HepG2 (cell line): ENCODE data around the gene CD79A. TPM values are rescaled to one million over a fixed set of nuclear protein-coding genes. Genes with fewer than 3 reads are reported as not detected.

Experiments used
- ATAC-seq: fragments of 200-7000 bp; cut with Tn5 transposase; 3 replicates; pipeline ENCODE4 v1.9.1; 2020; ENCODE audit warnings: mild to moderate bottlenecking, moderate library complexity
- BruUV-seq: library from RNA; stranded (reverse); fragments of 400-500 nt; replicated peaks from 2 replicates; lab custom pipeline; 2021; lab: Mats Ljungman, UMichigan
- CTCF ChIA-PET: fragments of 300-600 bp; formaldehyde crosslinking; extraction: SDS; loops from one replicate; lab custom pipeline; 2021; ENCODE audit warnings: low total read pairs, inconsistent platforms, low intra/inter-chr PET ratio; lab: Yijun Ruan, JAX
- POLR2A ChIA-PET: fragments of 350-600 bp; sonication (Branson Sonifier 250); formaldehyde crosslinking; loops from one replicate; lab custom pipeline; 2020; ENCODE audit warnings: antibody characterized with exemption, inconsistent platforms; lab: Yijun Ruan, JAX
- DNase-seq: peaks from one replicate; pipeline ENCODE4 v3.0.0-alpha.2; 2015; ENCODE audit warnings: low spot score
- FAIRE-seq: peaks from 3 replicates; lab custom pipeline; 2011; peaks lifted over from hg19 to GRCh38; lab: Jason Lieb, UNC
- H2AFZ ChIP-seq: one replicate; pipeline ENCODE4 v1.6.1; 2011; ENCODE audit warnings: low read length, inconsistent platforms
- H3K27ac ChIP-seq: fragments of 300-600 bp; 3 replicates; pipeline ENCODE4 v1.8.0; 2011; ENCODE audit warnings: mixed run types, mild to moderate bottlenecking, mixed read lengths, low read length, inconsistent platforms; ENCODE audit not compliant: insufficient read depth; ENCODE audit errors: extremely low read length
- H3K27me3 ChIP-seq, 2 experiments: fragments of 200-600 bp in 1 of 2; 2 replicates in 1 of 2; 3 replicates in 1 of 2; pipeline versions ENCODE4 v1.6.0 to v1.8.0; 2011; ENCODE audit warnings: low read length in 2 of 2, mild to moderate bottlenecking in 2 of 2, moderate library complexity in 2 of 2, inconsistent platforms in 1 of 2; ENCODE audit not compliant: insufficient read depth in 2 of 2, control insufficient read depth in 1 of 2
- H3K36me3 ChIP-seq, 2 experiments: fragments of 200-600 bp in 1 of 2; replicated peaks in 1 of 2; 2 replicates in 1 of 2; 3 replicates in 1 of 2; pipeline versions ENCODE4 v1.5.1 to v1.8.0; 2011; ENCODE audit warnings: low read length in 2 of 2, inconsistent platforms in 1 of 2; ENCODE audit not compliant: insufficient read depth in 2 of 2, control insufficient read depth in 1 of 2
- H3K4me1 ChIP-seq: 2 replicates; pipeline ENCODE4 v1.5.1; 2012; ENCODE audit warnings: low read length, inconsistent platforms; ENCODE audit not compliant: insufficient read depth
- H3K4me2 ChIP-seq: 2 replicates; pipeline ENCODE4 v1.6.0; 2011; ENCODE audit warnings: low read depth, low read length, inconsistent platforms
- H3K4me3 ChIP-seq, 3 experiments: fragments of 200-600 bp in 1 of 3; sonication (generic), shearing (Covaris generic) in 1 of 3; replicated peaks in 1 of 3; 2 replicates each; pipeline ENCODE4 v1.5.1; 2011 to 2016; ENCODE audit warnings: low read length in 3 of 3, inconsistent platforms in 2 of 3, low read depth in 2 of 3, mild to moderate bottlenecking in 2 of 3, control low read depth in 1 of 3, mixed read lengths in 1 of 3; ENCODE audit not compliant: insufficient read depth in 1 of 3
- H3K79me2 ChIP-seq: one replicate; pipeline ENCODE4 v1.6.1; 2011; ENCODE audit warnings: low read length, inconsistent platforms; ENCODE audit not compliant: insufficient read depth
- H3K9ac ChIP-seq: 2 replicates; pipeline ENCODE4 v1.6.0; 2011; ENCODE audit warnings: mild to moderate bottlenecking, low read depth, low read length, inconsistent platforms; ENCODE audit not compliant: insufficient read depth
- H3K9me3 ChIP-seq: 2 replicates; pipeline ENCODE4 v1.5.1; 2012; ENCODE audit warnings: mild to moderate bottlenecking, low read length
- H4K20me1 ChIP-seq: 2 replicates; pipeline ENCODE4 v1.6.0; 2011; ENCODE audit warnings: inconsistent platforms, mild to moderate bottlenecking, low read length, moderate library complexity; ENCODE audit not compliant: insufficient read depth
- CHCHD3 ChIP-seq: sonication (generic); formaldehyde crosslinking; IDR thresholded peaks from 2 replicates; pipeline ENCODE4 v1.8.0; 2022; ENCODE audit warnings: mild to moderate bottlenecking, missing genetic modification reagents, moderate library complexity
- JARID2 ChIP-seq: sonication (generic); formaldehyde crosslinking; IDR thresholded peaks from 2 replicates; pipeline ENCODE4 v1.8.1; 2023; ENCODE audit warnings: missing genetic modification reagents, inconsistent platforms; ENCODE audit not compliant: insufficient replicate concordance
- JUN ChIP-seq: sonication (generic); formaldehyde crosslinking; IDR thresholded peaks from 2 replicates; pipeline ENCODE4 v1.4.0; 2020; ENCODE audit warnings: mild to moderate bottlenecking, missing genetic modification reagents
- NR2F2 ChIP-seq: IDR thresholded peaks from 2 replicates; pipeline ENCODE4 v1.6.1; 2012; ENCODE audit warnings: low read depth, inconsistent platforms, borderline replicate concordance
- SIX1 ChIP-seq: sonication (generic); formaldehyde crosslinking; IDR thresholded peaks from 2 replicates; pipeline ENCODE4 v1.4.0; 2020; ENCODE audit warnings: missing genetic modification reagents, borderline replicate concordance
- SIX4 ChIP-seq: sonication (generic); formaldehyde crosslinking; IDR thresholded peaks from 2 replicates; pipeline ENCODE4 v1.4.0; 2020; ENCODE audit warnings: missing genetic modification reagents
- ZNF121 ChIP-seq: sonication (generic); formaldehyde crosslinking; IDR thresholded peaks from 2 replicates; pipeline ENCODE4 v1.5.0; 2020; ENCODE audit warnings: mild to moderate bottlenecking, missing genetic modification reagents
- ZNF160 ChIP-seq: sonication (generic); formaldehyde crosslinking; IDR thresholded peaks from 2 replicates; pipeline ENCODE4 v1.8.0; 2022; ENCODE audit warnings: mild to moderate bottlenecking, inconsistent platforms, missing genetic modification reagents
- ZNF225 ChIP-seq: sonication (generic); formaldehyde crosslinking; IDR thresholded peaks from 2 replicates; pipeline ENCODE4 v1.4.0; 2020; ENCODE audit warnings: mild to moderate bottlenecking, missing genetic modification reagents
- ZNF652 ChIP-seq: IDR thresholded peaks from 2 replicates; pipeline ENCODE4 v1.6.1; 2016; ENCODE audit warnings: low read depth, borderline replicate concordance
- ZNF773 ChIP-seq: sonication (generic); formaldehyde crosslinking; IDR thresholded peaks from 2 replicates; pipeline ENCODE4 v1.4.0; 2020; ENCODE audit warnings: missing genetic modification reagents, borderline replicate concordance
- WGBS: methylation state at CpG from one replicate; pipeline ENCODE4 v1.1.6; 2017; ENCODE audit warnings: low lambda C conversion rate; 5-methylcytosine and 5-hydroxymethylcytosine counted together
- in situ Hi-C: cut with HindIII; loops from 2 replicates; pipeline ENCODE4 v1.10.0; 2017; ENCODE audit warnings: low pct_unique_long_range_greater_than_20kb; ENCODE audit not compliant: extremely low pct_ligation_motif_present
- intact Hi-C: fragments of 100-400 bp; cut with micrococcal nuclease; formaldehyde crosslinking; loops from one replicate; pipeline ENCODE4 v1.10.0; 2022; ENCODE audit not compliant: unreplicated experiment
- polyA plus RNA-seq, 8 experiments: library from polyadenylated mRNA; depleted of rRNA in 3 of 8; stranded (reverse) in 7 of 8; unstranded in 1 of 8; fragments of >200 nt; fragmentation: Illumina TruSeq in 4 of 8; extraction: Trizol in 4 of 8; gene quantifications; 2 replicates each; pipeline versions ENCODE4 v1.2.1 to v1.2.3, GENCODE V29; 2011 to 2016; ENCODE audit warnings: low read depth in 4 of 8, missing spikeins in 1 of 8, mixed read lengths in 1 of 8; ENCODE audit not compliant: insufficient read depth in 1 of 8
- total RNA-seq, 5 experiments: library from RNA; depleted of rRNA; stranded (reverse); fragments of >200 nt; fragmentation: Illumina TruSeq; extraction: Trizol; gene quantifications; 2 replicates each; pipeline ENCODE4 v1.2.3, GENCODE V29; 2016; ENCODE audit warnings: low read depth in 1 of 5
- TF ChIP-seq, protein P1 (sequence below): sonication (generic); formaldehyde crosslinking; IDR thresholded peaks from 2 replicates; pipeline ENCODE4 v1.9.0; 2021; ENCODE audit warnings: missing genetic modification reagents, borderline replicate concordance
- TF ChIP-seq, protein P2 (sequence below): sonication (generic); formaldehyde crosslinking; IDR thresholded peaks from 2 replicates; pipeline ENCODE4 v1.8.0; 2022; ENCODE audit warnings: mild to moderate bottlenecking, missing genetic modification reagents, moderate library complexity
- TF ChIP-seq, protein P3 (sequence below): sonication (generic); formaldehyde crosslinking; IDR thresholded peaks from 2 replicates; pipeline ENCODE4 v1.4.0; 2020; ENCODE audit warnings: missing genetic modification reagents

The CD79A gene
- total and polyA plus RNA-seq, 2 of the 13 experiments (the other 11 are each of a cell fraction or from before 2014, with no cell fraction given), result 0.24 to 0.33 TPM

GRCh38 chr19:41868989-41869300 is 8.1 kb upstream of the CD79A start:
- ATAC-seq (no peak), DNase-seq (no peak), FAIRE-seq (no peak)
- ChIA-PET CTCF (no interaction called here), POLR2A (interaction anchor here (6.9 kb wide), 1 partner anchor 9 kb away, joined by 72 read pairs; the partner anchor contains the start of gene RPS19)
- Histone ChIP-seq H3K27ac (no peak overlapping the region), H3K4me2 (no peak overlapping the region), H4K20me1 (peaks cover 82% of the 10 kb centered on the region), H3K27me3 (no peaks in the 10 kb centered on the region), H2AFZ (no peak overlapping the region), H3K4me3 (no peak overlapping the region), H3K9ac (no peak overlapping the region), H3K36me3 (peaks cover 28 to 69% of the 10 kb centered on the region in 2 experiments), H3K9me3 (no peaks in the 10 kb centered on the region), H3K79me2 (peaks cover 31% of the 10 kb centered on the region), H3K4me1 (peaks cover 61% of the 10 kb centered on the region)
- intact Hi-C loops, result no loop called here
- TF ChIP-seq, protein P1, sequence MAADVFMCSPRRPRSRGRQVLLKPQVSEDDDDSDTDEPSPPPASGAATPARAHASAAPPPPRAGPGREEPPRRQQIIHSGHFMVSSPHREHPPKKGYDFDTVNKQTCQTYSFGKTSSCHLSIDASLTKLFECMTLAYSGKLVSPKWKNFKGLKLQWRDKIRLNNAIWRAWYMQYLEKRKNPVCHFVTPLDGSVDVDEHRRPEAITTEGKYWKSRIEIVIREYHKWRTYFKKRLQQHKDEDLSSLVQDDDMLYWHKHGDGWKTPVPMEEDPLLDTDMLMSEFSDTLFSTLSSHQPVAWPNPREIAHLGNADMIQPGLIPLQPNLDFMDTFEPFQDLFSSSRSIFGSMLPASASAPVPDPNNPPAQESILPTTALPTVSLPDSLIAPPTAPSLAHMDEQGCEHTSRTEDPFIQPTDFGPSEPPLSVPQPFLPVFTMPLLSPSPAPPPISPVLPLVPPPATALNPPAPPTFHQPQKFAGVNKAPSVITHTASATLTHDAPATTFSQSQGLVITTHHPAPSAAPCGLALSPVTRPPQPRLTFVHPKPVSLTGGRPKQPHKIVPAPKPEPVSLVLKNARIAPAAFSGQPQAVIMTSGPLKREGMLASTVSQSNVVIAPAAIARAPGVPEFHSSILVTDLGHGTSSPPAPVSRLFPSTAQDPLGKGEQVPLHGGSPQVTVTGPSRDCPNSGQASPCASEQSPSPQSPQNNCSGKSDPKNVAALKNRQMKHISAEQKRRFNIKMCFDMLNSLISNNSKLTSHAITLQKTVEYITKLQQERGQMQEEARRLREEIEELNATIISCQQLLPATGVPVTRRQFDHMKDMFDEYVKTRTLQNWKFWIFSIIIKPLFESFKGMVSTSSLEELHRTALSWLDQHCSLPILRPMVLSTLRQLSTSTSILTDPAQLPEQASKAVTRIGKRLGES (CRISPR knock-in tag), result no peak
- TF ChIP-seq ZNF121 (no peak), NR2F2 (no peak), JARID2 (CRISPR knock-in tag) (no peak), JUN (CRISPR knock-in tag) (no peak), ZNF652 (CRISPR knock-in tag) (no peak), SIX1 (no peak), ZNF225 (CRISPR knock-in tag) (no peak), CHCHD3 (CRISPR knock-in tag) (no peak), ZNF160 (CRISPR knock-in tag) (no peak), SIX4 (no peak), ZNF773 (CRISPR knock-in tag) (no peak)
- TF ChIP-seq, protein P2, sequence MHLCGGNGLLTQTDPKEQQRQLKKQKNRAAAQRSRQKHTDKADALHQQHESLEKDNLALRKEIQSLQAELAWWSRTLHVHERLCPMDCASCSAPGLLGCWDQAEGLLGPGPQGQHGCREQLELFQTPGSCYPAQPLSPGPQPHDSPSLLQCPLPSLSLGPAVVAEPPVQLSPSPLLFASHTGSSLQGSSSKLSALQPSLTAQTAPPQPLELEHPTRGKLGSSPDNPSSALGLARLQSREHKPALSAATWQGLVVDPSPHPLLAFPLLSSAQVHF, result no peak
- TF ChIP-seq, protein P3, sequence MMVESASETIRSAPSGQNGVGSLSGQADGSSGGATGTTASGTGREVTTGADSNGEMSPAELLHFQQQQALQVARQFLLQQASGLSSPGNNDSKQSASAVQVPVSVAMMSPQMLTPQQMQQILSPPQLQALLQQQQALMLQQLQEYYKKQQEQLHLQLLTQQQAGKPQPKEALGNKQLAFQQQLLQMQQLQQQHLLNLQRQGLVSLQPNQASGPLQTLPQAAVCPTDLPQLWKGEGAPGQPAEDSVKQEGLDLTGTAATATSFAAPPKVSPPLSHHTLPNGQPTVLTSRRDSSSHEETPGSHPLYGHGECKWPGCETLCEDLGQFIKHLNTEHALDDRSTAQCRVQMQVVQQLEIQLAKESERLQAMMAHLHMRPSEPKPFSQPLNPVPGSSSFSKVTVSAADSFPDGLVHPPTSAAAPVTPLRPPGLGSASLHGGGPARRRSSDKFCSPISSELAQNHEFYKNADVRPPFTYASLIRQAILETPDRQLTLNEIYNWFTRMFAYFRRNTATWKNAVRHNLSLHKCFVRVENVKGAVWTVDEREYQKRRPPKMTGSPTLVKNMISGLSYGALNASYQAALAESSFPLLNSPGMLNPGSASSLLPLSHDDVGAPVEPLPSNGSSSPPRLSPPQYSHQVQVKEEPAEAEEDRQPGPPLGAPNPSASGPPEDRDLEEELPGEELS (CRISPR knock-in tag), result no peak
- BruUV-seq, result no TSS peak
- in situ Hi-C loops, result no loop called here
- 93% methylated on average over 12 of the region's 12 CpGs for WGBS
